ENCODE results near the gene TNFAIP8.

The TNFAIP8 gene

DNA sequence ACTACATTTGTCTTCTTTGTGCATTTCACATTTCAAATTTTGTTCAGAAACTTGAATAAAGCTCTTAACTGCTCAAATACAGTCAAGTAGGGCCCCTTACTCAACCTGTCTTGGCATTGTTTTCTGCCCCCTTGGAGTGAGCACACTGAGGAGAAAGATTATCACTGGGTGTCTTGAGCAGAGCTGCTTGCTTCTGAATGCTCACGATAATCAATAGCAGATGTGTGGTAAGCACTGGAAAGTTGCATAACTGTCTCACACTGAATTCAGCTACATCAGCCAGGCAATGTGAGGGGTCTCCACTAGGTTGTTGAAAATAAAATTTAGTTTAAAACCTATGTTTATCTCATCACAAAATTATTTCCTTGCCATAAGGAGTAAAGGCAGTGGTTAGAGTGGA lies 7.8 kb upstream of the TNFAIP8 start:
- DNase-seq (ENCODE audit: low spot score): no peak

DNA sequence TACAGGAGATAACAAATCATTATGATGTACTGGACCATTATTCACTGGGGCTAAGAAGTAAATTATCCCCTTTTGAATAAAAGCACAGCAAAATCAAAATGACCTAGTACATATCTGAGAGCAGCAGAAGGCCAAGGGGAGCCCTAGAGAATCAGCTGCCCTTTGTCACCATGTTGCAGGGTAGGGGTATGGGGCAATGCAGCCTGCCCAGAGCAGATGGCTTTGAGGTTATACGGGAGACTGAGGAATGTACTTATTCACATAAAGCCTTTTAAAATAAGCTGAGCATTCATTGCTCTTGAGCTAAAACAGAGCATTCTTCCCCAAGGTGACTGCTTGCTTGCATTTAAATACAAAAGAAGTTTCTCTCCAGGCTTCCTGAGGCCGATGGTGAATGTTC lies 2.6 kb upstream of the TNFAIP8 start:
- no peak for DNase-seq (ENCODE audit: low spot score)

- no peak for DNase-seq (ENCODE audit: low spot score)
Observed at GRCh38 chr5:119353686-119354366, 2.0 kb upstream of the TNFAIP8 start.

- no peak for DNase-seq (ENCODE audit: low spot score)
Observed at GRCh38 chr5:119354537-119355243, 1.1 kb upstream of the TNFAIP8 start.

GRCh38 chr5:119355244-119355638 lies 578 bp upstream of the TNFAIP8 start:
- DNase-seq (ENCODE audit: low spot score): no peak

DNA sequence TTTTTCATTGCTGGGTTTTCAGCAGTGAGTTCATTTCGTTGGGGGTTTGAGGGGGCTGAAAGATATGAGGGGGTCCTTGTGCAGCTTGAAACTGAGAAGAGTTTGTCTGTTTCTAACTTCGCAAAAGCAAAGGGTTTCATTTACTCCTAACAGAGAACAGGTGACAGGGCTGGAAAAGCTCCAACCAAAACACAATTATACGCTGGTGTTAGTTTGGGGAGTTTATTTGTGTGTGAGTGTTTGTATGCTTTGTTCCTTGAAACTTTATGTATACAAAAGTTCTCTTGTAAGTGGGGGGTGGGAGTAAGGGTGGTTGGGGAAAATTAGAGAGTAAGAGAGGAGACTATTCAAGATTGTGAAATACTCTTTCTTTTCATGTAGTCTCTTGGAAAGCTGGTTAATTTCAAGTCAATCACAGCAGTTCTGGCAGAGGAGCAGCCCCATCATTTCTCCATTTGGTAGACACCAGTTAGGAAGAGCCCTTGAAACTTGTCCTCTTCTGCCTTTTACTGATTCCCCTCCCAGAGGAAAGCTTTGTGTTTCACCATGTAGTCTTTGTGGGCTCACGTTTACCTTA lies 881 bp downstream of the TNFAIP8 start:
- DNase-seq (ENCODE audit: low spot score): no peak

DNA sequence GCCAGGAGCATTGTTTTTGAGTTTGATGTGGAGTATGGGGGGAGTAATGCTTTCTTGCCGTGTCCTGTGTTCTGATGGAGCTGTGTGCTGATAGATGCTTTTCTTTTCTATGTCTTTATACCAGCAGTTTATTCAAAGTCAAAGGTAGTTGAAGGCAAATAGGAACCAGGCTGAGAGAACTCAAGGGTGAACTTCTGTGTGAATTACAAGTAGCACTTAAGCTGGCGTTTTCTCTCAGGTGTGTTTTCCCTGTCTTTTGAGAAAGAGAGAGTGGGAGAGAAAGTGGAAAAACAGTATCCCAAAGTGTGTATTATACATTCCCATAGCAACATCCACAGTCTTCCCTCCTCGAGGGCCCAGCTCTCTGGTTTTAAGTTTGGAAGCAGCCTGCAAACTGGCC lies 1.5 kb downstream of the TNFAIP8 start:
- no peak for DNase-seq (ENCODE audit: low spot score)

DNA sequence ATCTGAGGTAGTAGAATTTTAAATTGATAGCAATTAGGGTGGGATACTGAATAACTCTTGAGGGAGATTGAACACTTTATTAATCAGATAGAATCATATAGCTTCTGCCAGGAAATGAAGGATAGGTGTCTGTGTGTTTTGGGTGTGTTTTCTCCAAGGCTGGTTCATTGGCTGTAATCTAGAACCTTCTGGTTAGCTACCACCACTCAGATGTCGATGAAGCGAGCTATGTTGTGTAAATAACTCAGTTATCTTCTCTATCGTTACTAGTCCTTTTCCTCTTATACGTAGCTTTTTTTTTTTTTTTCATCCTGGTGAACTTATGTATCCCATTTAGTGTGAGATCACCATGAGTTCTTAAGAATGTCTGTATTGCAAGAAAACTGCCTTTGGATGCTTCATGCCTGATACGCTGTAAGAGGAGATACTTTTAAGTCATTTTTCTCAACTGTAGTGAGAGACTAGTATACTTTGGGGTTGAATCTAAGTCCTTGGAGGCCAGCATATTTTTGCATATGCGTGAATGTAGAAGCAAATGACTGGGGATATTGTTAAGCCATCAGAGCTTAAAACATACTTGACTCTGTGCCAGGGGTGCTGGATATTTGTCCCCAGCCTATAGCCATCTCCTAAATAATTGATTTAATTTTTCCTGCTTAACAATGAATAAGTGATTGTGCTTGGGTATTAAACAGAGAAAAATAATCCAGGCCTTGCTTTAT lies 2.1 kb downstream of the TNFAIP8 start:
- DNase-seq (ENCODE audit: low spot score): no peak

- DNase-seq (ENCODE audit: low spot score): no peak
Observed at GRCh38 chr5:119358530-119358900, 2.7 kb downstream of the TNFAIP8 start.

- no peak for DNase-seq (ENCODE audit: low spot score)
Observed at GRCh38 chr5:119358901-119359603, 3.2 kb downstream of the TNFAIP8 start.

DNA sequence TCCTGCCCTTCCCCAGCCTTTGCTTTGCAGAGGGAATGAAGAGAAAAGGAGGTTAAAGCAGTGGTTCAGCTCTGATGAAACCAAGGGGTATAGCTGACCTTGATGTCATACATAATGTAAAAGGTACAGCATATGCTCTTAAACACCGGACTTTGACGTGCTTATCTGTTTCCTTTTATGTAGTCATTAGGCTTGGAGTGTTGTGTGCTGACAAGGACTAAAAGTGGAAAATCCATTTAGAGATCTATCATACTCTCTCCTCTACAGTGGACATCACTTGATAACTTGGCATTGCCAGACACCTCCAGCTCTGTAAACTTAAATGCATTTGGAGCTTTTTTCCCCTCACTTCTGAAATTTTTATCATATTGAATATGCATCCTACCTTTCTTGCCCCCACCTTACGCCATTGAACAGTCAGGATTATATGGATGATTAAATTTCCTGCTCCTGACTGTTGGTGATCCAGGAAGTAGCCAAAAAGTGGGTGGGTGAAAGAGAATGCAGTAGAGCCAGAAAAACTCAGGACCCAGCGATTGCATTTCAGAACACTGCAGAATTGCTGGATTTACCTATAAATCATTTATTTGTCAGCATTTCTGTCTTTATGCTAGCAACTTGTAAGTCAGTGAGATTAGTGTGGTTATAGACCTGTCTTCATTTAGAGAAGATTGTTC lies 4.1 kb downstream of the TNFAIP8 start:
- DNase-seq (ENCODE audit: low spot score): no peak

DNA sequence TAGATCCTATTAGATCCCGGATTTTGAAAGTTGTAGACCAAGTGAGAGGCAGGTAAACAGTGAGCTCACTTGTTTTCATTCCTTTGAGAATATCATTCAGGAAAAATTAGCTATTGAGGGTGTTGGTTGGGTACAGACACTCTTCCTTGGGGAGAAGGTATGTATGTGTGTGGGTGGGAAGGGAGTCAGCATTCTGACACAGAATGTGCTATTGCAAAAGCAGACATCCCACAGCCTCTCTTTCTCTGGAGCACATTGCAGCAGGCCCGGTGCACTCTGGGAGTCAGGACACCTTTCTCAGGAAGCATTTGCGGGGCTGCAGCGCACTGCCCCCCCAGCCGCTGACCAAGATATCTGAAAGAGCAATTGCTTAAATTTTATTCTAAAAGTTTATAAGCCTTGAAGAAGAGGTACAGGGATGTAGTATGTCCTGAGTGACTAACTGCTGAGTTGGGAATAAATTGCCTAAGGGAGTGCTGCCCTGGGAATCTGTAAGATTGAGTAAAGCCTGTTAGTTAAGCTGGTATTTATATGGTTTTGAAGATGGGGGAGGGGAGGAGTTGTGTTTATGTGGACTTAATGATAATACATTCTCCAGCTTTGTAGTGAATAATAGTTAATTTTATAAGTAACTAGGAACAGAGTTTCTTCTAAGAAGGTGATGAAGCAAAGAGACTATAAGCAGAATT lies 5.2 kb downstream of the TNFAIP8 start:
- DNase-seq (ENCODE audit: low spot score): no peak

DNA sequence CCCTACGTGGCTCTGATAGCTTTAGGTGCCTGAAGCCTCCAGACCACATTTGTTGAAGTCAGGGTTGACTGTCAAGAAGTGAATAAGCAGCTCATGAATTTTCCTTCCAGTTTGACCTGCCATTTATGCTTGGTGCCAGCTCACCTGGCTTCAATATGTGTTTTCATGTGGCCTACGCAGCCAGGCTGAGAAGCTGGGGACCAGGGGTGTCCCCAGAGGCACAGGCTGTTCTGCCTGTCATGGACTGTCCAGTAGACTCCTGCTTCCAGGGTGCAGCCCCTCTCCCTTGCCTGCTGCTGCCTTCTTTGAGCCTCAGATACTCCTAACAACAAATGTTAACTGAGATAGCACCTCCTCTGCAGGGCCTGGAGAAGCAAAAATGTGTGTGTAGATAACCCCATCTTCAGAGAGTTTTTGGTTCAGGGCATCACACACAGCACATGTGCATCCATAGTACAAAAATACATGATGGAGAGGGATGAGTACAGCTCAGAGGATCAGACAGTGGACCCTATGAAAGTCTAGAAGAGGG lies 5.8 kb downstream of the TNFAIP8 start:
- DNase-seq (ENCODE audit: low spot score): no peak

DNA sequence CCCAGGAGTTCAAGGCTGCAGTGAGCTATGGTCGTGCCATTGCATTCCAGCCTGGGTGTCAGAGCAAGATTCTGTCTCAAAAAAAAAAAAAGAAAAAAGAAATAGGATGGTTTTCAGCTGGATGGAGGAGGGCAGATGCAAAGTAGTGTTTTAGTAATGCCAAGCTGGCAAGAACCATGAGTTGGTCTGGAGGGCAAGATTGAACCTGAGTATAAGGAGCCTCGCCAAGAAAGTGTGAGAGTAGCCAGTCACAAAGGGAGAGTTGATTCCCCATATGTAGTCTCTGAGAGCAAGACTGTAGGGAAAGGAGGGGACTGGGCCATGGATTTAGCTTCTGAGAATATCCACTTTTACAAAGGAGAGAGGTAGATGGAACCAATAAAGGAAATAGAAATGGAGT lies 6.9 kb downstream of the TNFAIP8 start:
- no peak for DNase-seq (ENCODE audit: low spot score)

DNA sequence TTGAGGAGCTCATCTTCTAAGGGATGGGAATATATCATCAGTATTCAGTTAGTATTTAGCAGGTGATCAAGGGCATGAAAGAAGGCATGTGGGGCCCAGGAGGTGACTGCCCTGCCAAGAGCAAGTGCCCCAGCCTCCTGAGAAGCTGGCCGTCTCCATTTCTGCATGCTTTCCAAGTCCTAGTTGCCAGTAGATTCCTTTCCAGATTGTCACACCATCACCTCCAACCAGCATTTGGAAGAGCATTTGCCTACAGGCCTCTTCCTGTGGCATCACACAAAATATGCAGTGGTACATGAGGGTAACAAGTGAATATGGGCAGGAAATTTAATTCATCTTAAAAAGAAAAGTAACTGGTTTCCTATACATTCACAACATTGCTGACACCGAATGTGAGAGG lies 7.5 kb downstream of the TNFAIP8 start:
- DNase-seq (ENCODE audit: low spot score): no peak

DNA sequence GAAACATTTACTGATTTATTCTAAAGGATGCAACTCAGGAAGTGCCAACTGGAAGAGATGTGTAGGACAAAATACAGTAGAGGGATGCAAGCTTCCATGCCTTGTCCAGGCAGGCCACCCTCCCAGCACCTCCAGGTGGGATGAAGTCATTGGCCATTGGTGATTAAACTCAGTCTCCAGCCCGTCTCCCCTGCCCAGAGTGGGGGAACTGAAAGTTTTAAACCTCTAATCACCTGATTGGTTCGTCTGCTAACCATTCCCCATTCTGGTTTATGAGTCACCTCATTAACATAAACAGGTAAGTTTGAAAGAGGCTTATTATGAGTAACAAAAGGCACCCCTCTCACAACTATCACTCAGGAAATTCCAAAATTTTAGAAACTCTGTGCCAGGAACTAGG lies 8.1 kb downstream of the TNFAIP8 start:
- DNase-seq (ENCODE audit: low spot score): no peak

DNA sequence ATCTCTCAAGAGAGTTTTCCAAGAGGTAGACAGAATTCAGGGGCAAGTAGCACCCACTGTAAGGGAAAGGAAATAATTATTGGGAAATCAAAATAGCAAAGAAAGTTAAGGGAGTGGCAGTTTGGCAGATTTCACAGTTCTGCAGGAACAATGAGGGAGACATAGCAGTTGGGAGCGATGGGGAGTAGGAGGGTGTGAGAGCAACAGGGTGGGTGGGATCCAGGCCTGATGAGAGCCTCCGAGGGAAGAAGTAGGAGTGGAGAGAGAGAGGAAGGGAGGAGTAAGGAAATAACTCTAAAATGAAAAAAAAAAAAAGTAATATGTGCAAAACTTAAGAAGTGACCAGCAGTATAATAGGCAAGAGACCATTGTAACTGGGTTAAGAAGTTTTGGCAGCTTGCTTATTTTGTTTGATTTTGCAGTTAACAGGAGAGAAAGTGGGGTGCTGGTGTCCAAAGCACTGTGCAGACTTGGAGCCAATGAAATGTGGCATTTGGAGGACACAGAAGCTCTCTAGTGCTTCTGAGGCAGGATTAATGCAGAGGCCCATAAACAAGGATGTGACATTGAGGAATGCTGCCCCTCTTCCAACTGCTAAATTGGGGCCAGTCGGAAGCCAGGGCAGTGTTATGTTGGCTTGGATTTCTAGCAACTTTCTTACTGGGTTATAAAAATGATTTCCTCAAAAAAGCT lies 10.2 kb downstream of the TNFAIP8 start:
- no peak for DNase-seq (ENCODE audit: low spot score)

DNA sequence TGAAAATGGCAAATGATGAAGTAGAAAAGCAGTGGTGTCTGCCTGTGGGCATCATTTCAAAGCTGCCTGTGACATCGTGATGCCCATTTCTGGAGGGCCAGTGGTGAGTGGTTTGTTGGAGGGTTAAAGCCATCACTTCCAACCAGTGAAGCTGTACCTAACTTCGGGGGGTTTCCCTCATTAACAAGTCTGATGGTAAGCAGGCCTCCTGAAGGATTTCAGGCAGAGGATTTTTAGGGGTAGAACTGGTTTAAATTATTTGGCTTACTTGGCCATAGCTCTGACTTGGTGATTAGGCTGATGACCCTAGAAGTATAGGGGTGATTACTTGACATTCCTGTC lies 10.7 kb downstream of the TNFAIP8 start:
- no peak for DNase-seq (ENCODE audit: low spot score)

DNA sequence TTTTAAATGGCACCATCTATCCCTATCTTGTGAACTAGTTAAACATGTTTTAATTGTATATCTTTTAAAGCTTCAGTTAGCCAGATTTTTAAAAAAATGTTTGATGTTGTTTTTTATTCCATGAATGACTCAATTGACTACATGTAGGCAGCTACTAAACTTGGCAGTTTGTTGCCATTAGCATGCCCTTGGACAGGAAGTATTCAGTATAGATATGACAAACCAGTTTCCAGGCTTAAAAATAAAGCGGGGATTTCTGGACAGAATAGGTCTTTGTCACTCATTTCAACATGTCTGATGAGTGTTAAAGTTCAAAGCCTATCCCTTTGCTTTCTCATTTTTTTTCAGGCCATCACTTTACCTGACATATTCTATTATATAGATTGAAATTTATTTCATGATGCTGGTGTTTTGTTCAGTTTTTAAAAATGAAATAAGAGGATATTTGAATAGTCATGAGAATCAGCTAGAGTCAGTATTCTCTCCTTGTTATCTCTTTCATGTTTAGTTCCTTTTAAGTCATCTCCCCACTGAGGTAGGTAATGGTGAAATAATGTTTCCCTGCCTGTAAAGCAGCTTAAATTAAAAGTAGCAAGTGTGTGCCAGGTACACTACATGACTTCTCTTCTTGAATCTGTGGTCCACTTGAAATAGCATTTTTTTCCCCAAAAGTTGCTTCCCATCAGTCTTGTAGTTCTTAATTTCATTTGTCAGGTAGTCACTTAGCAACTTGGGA lies 11.9 kb downstream of the TNFAIP8 start:
- DNase-seq (ENCODE audit: low spot score): no peak

GRCh38 chr5:119368238-119368630 lies 12.4 kb downstream of the TNFAIP8 start:
- no peak for DNase-seq (ENCODE audit: low spot score)
